A549 treated with dexamethasone at 1 μM for 4 hours (cell line): ENCODE data around the gene RINL. TPM values are rescaled to one million over a fixed set of nuclear protein-coding genes. Genes with fewer than 3 reads are reported as not detected.

Source experiments
- total RNA-seq: library from RNA; stranded (reverse); fragments of 200-300 nt; extraction: Qiagen RNA extraction; gene quantifications from 5 replicates; pipeline ENCODE4 v1.2.3, GENCODE V29; 2022

The RINL gene
- total RNA-seq: 2.1 to 3.9 TPM (median 2.6 TPM) in 5 replicates

GRCh38 chr19:38877781-38878574 lies at the start of gene RINL:
Gene RINL (minus strand): TSS chr19:38878275. CDS start chr19:38876742, 1,533 bp downstream.

GRCh38 chr19:38899447-38900201 lies 21.5 kb upstream of the RINL start, which contains the start of the genes NFKBIB and SIRT2:
Gene NFKBIB (plus strand): TSS chr19:38899969. CDS start chr19:38900033, 64 bp downstream.
Gene SIRT2 (minus strand): TSS chr19:38899618. CDS start chr19:38899521, 97 bp downstream.

GRCh38 chr19:38849860-38850435 lies 28.1 kb downstream of the RINL start, which contains the start of gene HNRNPL:
Gene HNRNPL (minus strand): TSS chr19:38849986. CDS start chr19:38849966, 20 bp downstream.

Other genes starting within 250 kb of the RINL start
- gene ACTN4, start 230.6 kb downstream of the RINL start, total RNA-seq: 774 to 1,271 TPM (median 1,229 TPM) in 5 replicates
- gene CAPN12, start 133.8 kb downstream of the RINL start, total RNA-seq: 5.3 to 6.5 TPM (median 6.0 TPM) in 5 replicates
- gene LGALS7, start 104.8 kb downstream of the RINL start, total RNA-seq: 0.25 to 0.40 TPM in 2 of 5 replicates, not detected in the others
- gene LGALS7B, start 89.1 kb downstream of the RINL start, total RNA-seq: 0.27 to 0.62 TPM in 2 of 5 replicates, not detected in the others
- gene LGALS4, start 65.3 kb downstream of the RINL start, total RNA-seq: 0.21 to 0.53 TPM (median 0.42 TPM) in 5 replicates
- 307 to 375 TPM (median 319 TPM) in 5 replicates for gene ECH1, start 46.5 kb downstream of the RINL start, total RNA-seq
- gene HNRNPL, start 28.3 kb downstream of the RINL start, total RNA-seq: 319 to 365 TPM (median 326 TPM) in 5 replicates
- 32.1 to 38.1 TPM (median 35.6 TPM) in 5 replicates for gene SIRT2, start 21.3 kb upstream of the RINL start, total RNA-seq
- 59.1 to 111 TPM (median 94.5 TPM) in 5 replicates for gene NFKBIB, start 21.7 kb upstream of the RINL start, total RNA-seq
- 0.40 to 0.88 TPM (median 0.74 TPM) in 5 replicates for gene CCER2, start 33.9 kb upstream of the RINL start, total RNA-seq
- gene SARS2, start 52.5 kb upstream of the RINL start, total RNA-seq: 39.3 to 52.1 TPM (median 51.6 TPM) in 5 replicates
- gene MRPS12, start 52.7 kb upstream of the RINL start, total RNA-seq: 194 to 269 TPM (median 223 TPM) in 5 replicates
- gene FBXO17, start 97.5 kb upstream of the RINL start, total RNA-seq: 56.0 to 78.7 TPM (median 73.9 TPM) in 5 replicates
- 2.1 to 4.5 TPM (median 3.7 TPM) in 5 replicates for gene FBXO27, start 154.3 kb upstream of the RINL start, total RNA-seq
- gene ACP7, start 206.1 kb upstream of the RINL start, total RNA-seq: 0.02 to 0.07 TPM (median 0.05 TPM) in 5 replicates
- gene PAK4, start 247.5 kb upstream of the RINL start, total RNA-seq: 70.5 to 147 TPM (median 134 TPM) in 5 replicates